SK-N-MC (cell line): ENCODE results near the gene RIPK3.

Source experiments
- EZH2 ChIP-seq: fragments of 200-600 bp; sonication (generic); IDR thresholded peaks from one replicate; pipeline ENCODE4 v1.6.1; 2017; ENCODE audit warnings: antibody characterized with exemption
- POLR2AphosphoS5 ChIP-seq: IDR thresholded peaks from 2 replicates; pipeline ENCODE4 v1.6.1; 2012; ENCODE audit warnings: mild to moderate bottlenecking, low read depth, low read length, borderline replicate concordance

- TF ChIP-seq POLR2AphosphoS5 (no peak), EZH2 (no peak)
These were observed 49.0 kb downstream of the RIPK3 start for GRCh38 chr14:24290746-24291145.
